HT1080 (cell line): ENCODE results near the gene PARP2. TPM values are rescaled to one million over a fixed set of nuclear protein-coding genes. Genes with fewer than 3 reads are reported as not detected.
"Not testable (repeated sequence)": the region's sequence is repeated elsewhere in the genome, so short reads cannot be mapped to it uniquely, and the experiment has no call there.

Experiments
- DNase-seq: peaks from one replicate; pipeline ENCODE4 v3.0.0-alpha.2; 2015; ENCODE audit warnings: low read depth
- total RNA-seq: library from RNA; depleted of rRNA; stranded (reverse); fragments of >200 nt; shearing (Covaris generic); gene quantifications from 2 replicates; pipeline ENCODE4 v1.2.3, GENCODE V29; 2014

Gene PARP2
- total RNA-seq, 1 experiment from 2014 or later = 30.5 TPM

DNA sequence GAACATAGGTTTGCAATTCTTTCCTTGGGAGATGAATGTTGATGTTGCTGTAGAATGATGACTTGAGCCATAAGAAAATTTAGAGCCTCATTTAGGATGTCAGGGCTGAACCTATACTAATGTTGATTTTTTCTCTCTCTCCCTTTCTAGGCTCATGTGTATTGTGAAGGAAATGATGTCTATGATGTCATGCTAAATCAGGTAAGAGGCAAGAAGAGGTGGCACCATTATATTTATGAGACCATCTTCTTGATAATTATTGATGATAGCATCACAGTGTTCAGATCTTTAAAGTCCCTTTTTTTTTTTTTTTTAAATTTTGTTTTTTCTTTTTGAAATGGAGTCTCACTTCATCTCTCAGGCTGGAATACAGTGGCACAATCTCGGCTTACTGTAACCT is 3.3 kb downstream of the PARP2 start:
- no peak for DNase-seq

GRCh38 chr14:20347747-20348146 is 4.3 kb downstream of the PARP2 start:
- no peak for DNase-seq

- no peak for DNase-seq
Observed at GRCh38 chr14:20350282-20350681, 6.8 kb downstream of the PARP2 start.

GRCh38 chr14:20350860-20351259 is 7.4 kb downstream of the PARP2 start:
- no peak for DNase-seq

- DNase-seq = no peak
Observed at GRCh38 chr14:20356422-20356821, 13.0 kb downstream of the PARP2 start.

GRCh38 chr14:20358474-20358873 is 15.0 kb downstream of the PARP2 start:
- not testable (repeated sequence) for DNase-seq

GRCh38 chr14:20365928-20366327 is 22.5 kb downstream of the PARP2 start:
- no peak for DNase-seq

- DNase-seq = no peak
Observed at GRCh38 chr14:20372796-20373195, 29.4 kb downstream of the PARP2 start.

DNA sequence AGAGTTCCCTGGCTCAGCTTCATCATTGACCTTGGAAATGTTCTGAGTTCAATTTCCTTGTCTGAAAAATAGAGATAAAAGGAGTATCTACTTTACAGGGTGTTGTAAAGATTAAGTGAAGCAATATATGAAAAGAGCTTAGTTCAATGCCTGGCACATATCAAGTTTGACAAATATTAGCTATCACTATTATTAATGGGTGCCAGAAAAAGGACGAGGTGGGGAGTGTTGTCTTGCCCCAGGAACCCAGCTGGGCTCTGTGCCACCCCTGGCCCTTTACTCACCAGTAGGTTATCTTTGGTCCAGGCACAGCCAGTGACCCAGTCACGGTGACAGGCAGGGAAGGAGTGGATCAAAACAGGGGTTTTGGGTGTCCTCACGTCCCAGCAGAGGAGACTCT is 32.0 kb downstream of the PARP2 start:
- no peak for DNase-seq

GRCh38 chr14:20376071-20376588 is 32.7 kb downstream of the PARP2 start:
- DNase-seq = no peak

DNA sequence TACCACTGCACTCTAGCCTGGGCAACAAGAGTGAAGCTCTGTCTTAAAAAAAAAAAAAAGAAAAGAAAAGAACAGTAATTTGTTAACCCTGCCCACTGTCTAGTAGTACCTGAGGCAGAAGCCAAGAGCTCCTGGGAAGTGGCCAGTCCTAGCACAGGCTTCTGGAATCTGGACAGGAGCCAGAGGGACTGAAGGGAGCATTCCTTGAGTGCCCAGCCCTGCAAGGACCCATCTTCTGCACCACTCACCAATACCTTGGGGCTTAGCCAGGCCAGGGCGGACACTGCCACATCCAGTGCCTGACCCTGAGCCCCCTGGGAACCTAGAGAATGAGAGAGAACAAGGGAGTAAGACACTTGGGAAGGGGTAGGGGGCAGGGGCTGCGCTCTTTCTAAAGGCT is 33.7 kb downstream of the PARP2 start:
- DNase-seq = no peak

GRCh38 chr14:20379743-20380142 is 36.3 kb downstream of the PARP2 start:
- no peak for DNase-seq

DNA sequence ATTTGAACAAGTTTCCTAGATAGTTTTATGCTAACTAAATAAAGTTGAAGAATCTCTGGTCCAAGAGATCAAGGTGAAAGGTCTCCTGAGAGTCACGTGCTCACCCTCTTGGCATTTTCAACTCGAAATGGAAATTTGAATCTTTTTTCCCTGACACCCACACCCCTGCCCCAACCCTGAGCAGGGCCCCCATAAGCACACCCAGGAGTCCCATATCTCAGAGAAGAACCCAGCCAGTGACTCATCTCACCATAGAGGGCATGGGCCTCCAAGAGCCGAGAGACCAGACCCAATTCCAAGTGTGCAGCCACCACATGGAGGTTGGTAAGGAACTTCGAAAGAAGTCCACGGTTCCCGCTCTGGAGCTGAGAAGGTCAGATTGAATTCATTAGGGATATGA is 37.2 kb downstream of the PARP2 start:
- no peak for DNase-seq

DNA sequence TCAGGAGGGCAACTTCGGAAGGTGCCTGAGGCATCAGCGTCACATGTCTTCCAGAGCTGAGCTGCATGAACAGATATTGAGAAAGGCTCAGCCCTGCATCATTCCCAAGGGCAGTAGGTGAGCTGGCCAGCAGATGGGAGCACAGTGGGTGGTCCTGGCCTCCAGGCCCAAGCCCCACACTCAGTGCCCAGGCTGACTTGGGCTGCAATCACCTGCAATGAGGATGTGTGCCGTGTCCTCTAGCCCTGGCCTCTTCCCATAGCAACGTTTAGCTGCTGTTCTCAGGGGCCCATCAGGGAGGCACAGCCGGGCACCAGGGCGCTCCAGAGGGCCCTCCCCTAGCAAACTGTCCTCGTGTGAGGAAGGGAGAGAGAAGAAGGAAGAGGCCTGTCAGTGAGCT is 37.9 kb downstream of the PARP2 start:
- no peak for DNase-seq

DNA sequence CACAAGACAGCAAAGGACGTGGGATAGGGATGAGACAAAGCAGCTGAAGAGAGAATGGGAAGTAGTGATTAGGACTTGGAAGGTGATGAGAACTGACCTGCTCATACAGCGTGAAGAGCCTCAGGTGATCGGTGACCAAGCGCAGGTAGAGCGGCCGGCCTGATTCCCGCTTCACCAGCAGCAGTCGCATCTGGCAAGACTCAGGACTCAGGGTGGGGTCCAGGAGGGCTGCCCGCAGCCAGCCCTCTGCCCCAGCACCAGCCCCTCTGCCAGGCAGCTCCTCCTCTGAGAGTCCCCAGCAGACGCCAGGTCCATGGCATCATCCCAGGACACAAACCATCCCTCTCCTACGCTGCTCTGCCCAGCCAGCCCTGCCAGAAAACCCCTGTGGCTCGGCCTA is 39.1 kb downstream of the PARP2 start:
- DNase-seq = no peak

DNA sequence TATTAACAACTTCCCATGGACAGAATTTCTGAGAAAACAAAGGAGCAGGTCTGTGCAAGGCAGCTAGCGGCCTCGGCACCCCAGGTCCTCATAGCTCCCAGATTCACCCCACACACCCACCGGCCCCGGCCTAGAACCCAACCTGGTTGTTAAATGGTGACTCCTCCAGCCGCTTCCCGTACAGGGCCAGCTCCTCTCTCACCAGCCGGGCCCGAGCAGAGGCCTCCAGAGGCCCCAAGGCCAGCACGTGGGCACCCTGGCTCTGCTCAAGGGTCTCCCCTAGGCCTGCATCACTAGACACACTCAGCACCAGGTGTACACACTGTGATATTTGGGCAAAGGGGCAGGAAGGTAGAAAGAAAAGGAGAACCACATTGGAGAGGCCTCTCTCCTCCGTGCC is 39.6 kb downstream of the PARP2 start:
- no peak for DNase-seq

GRCh38 chr14:20383636-20384035 is 40.2 kb downstream of the PARP2 start:
- DNase-seq = no peak

GRCh38 chr14:20384321-20384720 is 40.9 kb downstream of the PARP2 start:
- no peak for DNase-seq

GRCh38 chr14:20384886-20385285 is 41.5 kb downstream of the PARP2 start:
- no peak for DNase-seq

GRCh38 chr14:20386276-20386855 is 42.9 kb downstream of the PARP2 start:
- no peak for DNase-seq

DNA sequence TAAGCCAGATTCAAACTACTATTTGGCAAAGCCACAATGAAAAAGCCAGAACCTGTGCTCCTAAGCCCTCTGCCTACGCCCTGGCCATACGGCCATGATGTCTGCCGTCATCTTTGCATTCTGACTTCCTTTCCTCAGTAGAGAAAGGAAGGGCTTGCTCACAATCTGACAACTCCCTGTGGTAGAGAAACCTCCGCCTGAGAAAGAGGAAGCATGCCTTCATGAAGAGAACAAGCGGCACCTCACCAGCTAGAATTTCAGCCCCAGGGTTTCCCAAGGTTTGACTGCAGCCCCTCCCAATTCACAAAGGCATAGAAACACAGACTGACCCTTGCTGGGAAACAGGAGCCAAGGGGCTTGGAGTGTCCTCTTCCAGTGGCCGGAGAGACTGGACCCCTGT is 44.1 kb downstream of the PARP2 start:
- DNase-seq = no peak

GRCh38 chr14:20388159-20388558 is 44.7 kb downstream of the PARP2 start:
- DNase-seq = no peak

GRCh38 chr14:20391505-20391904 is 48.1 kb downstream of the PARP2 start:
- no peak for DNase-seq

DNA sequence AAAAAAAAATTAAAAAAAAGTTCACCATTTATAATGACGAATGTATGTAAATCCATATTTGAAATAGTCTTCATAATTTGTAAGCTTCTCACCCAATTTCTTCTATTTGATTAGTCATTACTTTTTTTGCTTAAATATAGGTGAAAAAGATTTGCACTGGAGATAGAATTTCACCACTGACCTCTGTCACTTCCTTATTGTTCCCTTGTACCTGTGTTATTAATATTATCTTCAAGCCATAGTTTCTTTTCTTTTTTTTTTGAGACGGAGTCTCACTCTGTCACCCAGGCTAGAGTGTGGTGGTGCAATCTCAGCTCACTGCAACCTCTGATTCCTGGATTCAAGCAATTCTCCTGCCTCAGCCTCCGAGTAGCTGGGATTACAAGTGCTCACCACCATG is 54.1 kb downstream of the PARP2 start:
- DNase-seq = no peak
